Measurements from ENCODE around the gene GFOD2.
A peak's percentile ranks its signal among the peaks of the same experiment; 100 is the strongest.

Gene GFOD2

DNA sequence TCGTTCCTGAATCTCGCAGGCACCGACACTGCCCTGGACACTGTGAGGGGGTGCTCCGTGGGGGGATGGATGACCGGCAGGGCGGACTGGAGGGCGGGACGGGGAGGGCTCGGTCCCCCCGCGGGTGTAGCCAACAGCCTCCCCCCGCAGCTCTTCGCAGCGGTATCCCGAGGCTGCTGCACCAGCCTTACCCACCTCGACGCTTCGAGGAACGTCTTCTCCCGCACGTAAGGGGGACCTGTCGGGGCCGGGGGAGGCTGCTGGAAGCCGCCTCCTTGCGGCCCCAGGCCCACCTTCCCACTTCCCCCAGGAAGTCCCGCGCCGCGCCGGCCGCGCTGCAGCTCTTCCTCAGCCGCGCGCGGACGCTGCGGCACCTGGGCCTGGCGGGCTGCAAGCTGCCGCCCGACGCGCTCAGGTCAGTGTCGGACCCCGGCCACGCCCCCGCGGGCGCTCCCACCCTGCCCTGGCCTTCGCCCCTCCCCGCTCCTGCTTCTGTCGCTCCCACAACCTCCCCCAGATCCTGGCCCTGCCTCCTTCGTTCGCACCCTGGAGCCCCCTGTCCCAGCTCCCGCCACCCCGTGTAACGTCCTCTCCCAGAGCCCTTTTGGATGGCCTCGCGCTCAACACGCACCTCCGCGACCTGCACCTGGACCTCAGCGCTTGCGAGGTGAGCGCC is 70.9 kb downstream of the GFOD2 start:
- Histone ChIP-seq H3K9ac (ENCODE audit: low read depth, low read length) (peak overlapping the region; percentile 22; the same call in 1 of the 2 replicates), H3K4me1 (ENCODE audit: insufficient read depth, low read length) (peaks cover 4% of the 10 kb centered on the region), H3K9me3 (ENCODE audit: control insufficient read depth, insufficient read depth, low read length) (no peaks in the 10 kb centered on the region; the same call in 1 of the 2 replicates), H3K36me3 (ENCODE audit: insufficient read depth, low read length) (no peaks in the 10 kb centered on the region)

DNA sequence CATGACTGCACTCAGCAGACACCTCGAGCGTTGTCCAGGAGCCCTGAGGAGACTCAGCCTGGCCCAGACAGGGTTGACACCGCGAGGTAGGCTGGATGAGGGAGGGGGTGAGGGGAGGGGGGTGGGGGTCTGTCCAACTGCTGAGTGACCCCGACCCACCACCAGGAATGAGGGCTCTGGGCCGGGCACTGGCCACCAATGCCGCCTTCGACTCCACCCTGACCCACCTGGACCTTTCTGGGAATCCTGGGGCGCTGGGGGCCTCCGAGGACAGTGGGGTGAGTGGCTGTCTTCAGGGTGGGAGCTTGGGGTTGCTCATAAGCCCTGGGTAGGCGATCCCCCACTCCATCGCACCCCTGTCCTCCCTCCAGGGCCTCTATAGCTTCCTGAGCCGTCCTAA is 71.4 kb downstream of the GFOD2 start:
- Histone ChIP-seq H3K36me3 (ENCODE audit: insufficient read depth, low read length) (no peaks in the 10 kb centered on the region), H3K9me3 (ENCODE audit: control insufficient read depth, insufficient read depth, low read length) (no peaks in the 10 kb centered on the region; the same call in 1 of the 2 replicates), H3K4me1 (ENCODE audit: insufficient read depth, low read length) (peaks cover 4% of the 10 kb centered on the region), H3K9ac (ENCODE audit: low read depth, low read length) (no peak overlapping the region)

DNA sequence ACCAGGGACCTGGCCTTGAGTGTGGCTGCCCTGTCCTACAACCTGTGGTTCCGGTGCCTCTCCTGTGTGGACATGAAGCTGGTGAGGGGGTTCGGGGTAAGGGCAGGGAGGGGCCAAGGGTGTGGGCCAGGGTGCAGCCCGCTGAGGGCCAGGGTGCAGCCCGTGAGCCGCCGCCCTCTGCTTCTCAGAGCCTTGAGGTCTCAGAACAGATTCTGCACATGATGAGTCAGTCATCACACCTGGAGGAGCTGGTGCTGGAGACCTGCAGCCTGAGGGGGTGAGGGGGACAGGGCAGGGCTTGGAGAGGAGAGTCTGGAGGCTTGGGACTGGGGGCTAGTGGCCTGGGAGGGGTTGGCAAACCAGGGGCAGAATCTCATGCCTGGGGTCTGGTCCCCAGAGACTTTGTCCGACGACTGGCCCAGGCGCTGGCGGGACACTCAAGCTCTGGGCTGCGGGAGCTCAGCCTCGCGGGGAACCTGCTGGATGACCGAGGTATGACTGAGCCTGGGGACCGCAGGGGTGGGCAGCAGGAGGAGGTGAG is 71.9 kb downstream of the GFOD2 start:
- Histone ChIP-seq H3K4me1 (ENCODE audit: insufficient read depth, low read length) (peaks cover 4% of the 10 kb centered on the region), H3K36me3 (ENCODE audit: insufficient read depth, low read length) (no peaks in the 10 kb centered on the region), H3K9ac (ENCODE audit: low read depth, low read length) (no peak overlapping the region), H3K9me3 (ENCODE audit: control insufficient read depth, insufficient read depth, low read length) (no peaks in the 10 kb centered on the region; the same call in 1 of the 2 replicates)

DNA sequence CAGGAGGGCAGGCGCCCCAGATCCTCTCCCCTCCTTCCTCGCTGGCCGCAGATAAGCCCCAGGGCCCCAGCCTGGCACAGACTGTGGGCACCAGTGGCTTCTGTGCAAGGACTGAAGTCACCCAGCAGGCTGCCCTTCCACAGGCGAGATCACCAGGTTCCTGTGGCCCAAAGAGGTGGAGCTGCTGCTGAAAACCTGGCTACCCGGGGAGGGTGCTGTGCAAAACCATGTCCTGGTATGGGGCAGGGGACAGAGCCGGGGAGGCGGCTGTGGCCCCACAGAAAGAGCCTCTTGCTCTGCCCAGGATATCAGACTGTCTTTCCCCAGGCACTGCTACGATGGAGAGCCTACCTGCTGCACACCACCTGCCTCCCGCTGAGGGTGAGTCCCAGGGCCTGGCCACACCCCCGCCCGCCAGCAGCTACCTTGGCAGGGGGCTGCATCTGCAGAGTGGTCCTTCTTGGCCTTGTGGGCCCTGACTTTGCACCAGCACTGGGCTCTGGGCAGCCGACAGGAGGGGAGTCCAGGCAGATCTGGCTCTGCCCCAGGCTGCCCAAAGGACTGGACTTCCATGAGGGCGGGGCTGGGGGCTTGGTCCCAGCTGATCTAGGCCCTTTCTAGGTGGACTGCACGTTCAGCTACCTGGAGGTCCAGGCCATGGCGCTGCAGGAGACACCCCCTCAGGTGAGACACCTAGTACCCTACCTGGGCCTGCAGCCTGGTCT is 73.6 kb downstream of the GFOD2 start:
- Histone ChIP-seq H3K4me1 (ENCODE audit: insufficient read depth, low read length) (peaks cover 4% of the 10 kb centered on the region), H3K9me3 (ENCODE audit: control insufficient read depth, insufficient read depth, low read length) (no peaks in the 10 kb centered on the region; the same call in 1 of the 2 replicates), H3K36me3 (ENCODE audit: insufficient read depth, low read length) (no peaks in the 10 kb centered on the region), H3K9ac (ENCODE audit: low read depth, low read length) (peak overlapping the region; percentile 44)

DNA sequence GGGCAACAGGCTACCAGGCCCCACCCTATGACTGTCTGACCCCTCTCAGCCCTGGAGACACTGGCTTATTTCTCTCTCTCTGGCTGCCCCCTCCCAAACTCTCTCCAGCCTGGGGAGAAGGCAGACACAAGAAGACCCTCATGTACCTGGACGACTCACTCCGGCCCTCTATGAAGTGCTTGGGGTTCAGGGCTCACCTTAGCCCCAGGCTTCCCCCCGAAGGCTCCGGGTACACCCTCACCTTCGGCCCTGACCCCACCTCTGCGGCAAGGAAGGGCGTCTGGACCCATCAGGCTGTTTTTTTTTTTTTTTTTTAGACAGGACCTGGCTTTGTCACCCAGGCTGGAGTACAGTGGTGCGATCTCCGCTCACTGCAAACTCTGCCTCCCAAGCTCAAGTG is 75.1 kb downstream of the GFOD2 start:
- no peaks in the 10 kb centered on the region; the same call in 1 of the 2 replicates for H3K9me3 ChIP-seq (ENCODE audit: control insufficient read depth, insufficient read depth, low read length)
- H3K9ac ChIP-seq (ENCODE audit: low read depth, low read length): no peak overlapping the region; the same call in 1 of the 2 replicates
- no peaks in the 10 kb centered on the region for H3K36me3 ChIP-seq (ENCODE audit: insufficient read depth, low read length)
- H3K4me1 ChIP-seq (ENCODE audit: insufficient read depth, low read length): peaks cover 1% of the 10 kb centered on the region

DNA sequence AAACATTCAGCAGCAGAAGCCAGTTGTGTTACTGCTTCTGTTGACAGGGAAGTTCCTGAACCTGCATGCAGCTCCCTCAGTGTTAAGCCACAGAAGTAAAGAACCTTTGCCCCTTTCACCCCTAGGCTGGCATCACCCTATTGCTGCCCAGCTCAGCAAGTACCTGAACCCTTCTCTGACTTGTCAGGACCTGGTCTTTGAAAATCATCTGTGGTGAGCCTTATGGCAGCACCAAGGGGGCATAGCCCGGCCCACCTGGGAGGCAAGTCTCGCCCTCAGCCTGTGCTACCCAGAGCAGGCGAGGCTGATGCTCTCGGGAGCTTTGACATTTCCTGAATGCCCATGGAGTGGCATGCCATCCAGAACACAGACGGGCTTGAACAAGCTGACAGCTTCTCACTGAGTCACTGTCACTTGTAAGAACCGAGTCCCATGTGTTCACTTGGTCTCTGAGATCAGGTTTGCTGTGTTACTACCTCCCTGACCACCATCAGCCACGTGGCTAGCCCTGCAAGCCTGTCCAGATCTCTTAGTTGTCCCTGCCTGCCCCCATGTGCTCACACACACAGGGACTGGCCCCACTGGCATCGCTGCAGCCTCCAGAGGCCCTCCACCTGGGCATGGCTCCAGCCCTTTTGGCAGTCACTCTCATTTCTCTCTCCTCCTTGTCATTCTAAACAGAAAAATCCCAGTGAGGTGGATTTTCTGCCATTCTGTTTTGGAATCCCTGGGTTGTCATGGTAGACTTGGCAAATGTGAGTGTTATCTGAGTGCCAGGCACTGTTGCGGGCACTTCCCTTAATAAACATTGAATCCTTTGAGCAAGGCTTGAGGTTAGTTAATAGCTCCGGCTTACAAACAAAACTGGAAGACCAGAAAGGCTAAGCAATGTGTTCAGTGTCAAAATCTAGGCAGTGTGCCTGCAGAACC is 77.1 kb downstream of the GFOD2 start:
- peaks cover 9% of the 10 kb centered on the region; the same call in 1 of the 2 replicates for H3K36me3 ChIP-seq (ENCODE audit: insufficient read depth, low read length)
- H3K9me3 ChIP-seq (ENCODE audit: control insufficient read depth, insufficient read depth, low read length): no peaks in the 10 kb centered on the region; the same call in 1 of the 2 replicates
- no peaks in the 10 kb centered on the region for H3K4me1 ChIP-seq (ENCODE audit: insufficient read depth, low read length)
- H3K9ac ChIP-seq (ENCODE audit: low read depth, low read length): no peak overlapping the region

DNA sequence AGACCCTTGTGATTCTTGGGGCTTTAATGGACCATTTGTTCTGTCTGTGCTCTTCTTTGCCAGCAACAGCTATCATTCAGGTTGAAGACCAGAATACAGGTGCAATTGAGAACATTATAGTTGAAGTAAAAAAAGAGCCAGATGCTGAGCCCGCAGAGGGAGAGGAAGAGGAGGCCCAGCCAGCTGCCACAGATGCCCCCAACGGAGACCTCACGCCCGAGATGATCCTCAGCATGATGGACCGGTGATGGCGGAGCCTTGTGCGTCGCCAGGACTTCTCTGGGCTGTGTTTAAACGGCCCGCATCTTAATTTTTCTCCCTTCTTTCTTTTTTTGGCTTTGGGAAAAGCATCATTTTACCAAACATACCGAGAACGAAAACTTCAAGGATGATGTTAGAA is 81.5 kb downstream of the GFOD2 start:
- H3K9ac ChIP-seq (ENCODE audit: low read depth, low read length): no peak overlapping the region
- no peaks in the 10 kb centered on the region for H3K4me1 ChIP-seq (ENCODE audit: insufficient read depth, low read length)
- peaks cover 9% of the 10 kb centered on the region; the same call in 1 of the 2 replicates for H3K36me3 ChIP-seq (ENCODE audit: insufficient read depth, low read length)
- no peaks in the 10 kb centered on the region for H3K9me3 ChIP-seq (ENCODE audit: control insufficient read depth, insufficient read depth, low read length)

DNA sequence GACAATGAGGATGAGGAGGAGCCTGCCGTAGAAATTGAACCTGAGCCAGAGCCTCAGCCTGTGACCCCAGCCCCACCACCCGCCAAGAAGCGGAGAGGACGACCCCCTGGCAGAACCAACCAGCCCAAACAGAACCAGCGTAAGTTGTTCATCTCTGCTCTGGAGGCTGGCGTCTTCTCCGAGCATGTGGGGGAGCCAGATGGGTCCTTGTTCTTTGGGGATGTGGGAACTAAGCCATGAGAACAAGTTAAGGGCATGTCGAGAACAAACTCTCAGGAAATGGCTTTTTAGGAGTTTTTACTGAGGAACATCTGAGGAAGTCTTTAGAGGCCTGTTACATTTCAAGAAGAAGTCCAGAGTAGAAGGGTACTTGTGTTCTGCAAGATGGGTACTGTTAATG is 82.4 kb downstream of the GFOD2 start:
- H3K9me3 ChIP-seq (ENCODE audit: control insufficient read depth, insufficient read depth, low read length): no peaks in the 10 kb centered on the region
- H3K36me3 ChIP-seq (ENCODE audit: insufficient read depth, low read length): peaks cover 13% of the 10 kb centered on the region; the same call in 1 of the 2 replicates

DNA sequence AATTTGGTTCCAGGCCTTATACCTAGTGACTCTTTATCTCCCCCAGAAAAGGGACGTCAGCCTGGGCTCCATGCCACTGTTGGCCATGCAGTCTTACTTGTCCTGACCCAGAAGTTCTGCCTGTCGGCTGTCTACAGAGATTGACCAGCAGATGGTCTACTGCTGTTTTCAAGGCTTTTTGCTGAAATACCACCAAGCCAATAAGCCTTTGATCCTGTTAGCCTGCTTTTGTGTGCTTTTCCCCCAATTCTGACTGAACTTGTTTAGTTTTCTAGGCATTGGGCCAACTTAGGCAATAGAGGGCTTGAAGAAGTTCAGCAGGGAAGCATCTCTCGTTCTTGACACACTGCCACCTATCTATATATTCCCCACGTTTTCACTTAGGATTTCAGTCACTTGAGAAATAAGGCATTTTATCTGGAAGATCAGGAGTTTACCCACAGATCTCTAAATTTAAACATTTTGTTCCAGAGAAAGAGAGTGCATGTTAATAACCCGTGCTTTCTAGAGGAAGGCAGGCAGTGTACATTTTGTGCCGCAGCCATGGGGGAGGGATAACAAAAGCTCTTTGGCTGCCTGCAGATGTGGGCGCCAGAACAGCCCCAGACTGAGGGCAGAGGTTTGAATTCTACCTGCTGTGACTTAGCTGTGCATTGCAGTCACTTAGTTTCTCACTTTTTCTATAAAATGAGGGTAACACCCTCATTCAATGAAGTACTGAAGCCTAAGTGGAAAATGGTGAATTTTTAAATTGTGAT is 86.5 kb downstream of the GFOD2 start:
- Histone ChIP-seq H3K36me3 (ENCODE audit: insufficient read depth, low read length) (peaks cover 17% of the 10 kb centered on the region), H3K4me1 (ENCODE audit: insufficient read depth, low read length) (no peaks in the 10 kb centered on the region), H3K9me3 (ENCODE audit: control insufficient read depth, insufficient read depth, low read length) (no peaks in the 10 kb centered on the region), H3K9ac (ENCODE audit: low read depth, low read length) (no peak overlapping the region)

More for the DNA sequence above, 82.4 kb downstream of the GFOD2 start:
- Histone ChIP-seq H3K9ac (ENCODE audit: low read depth, low read length) (no peak overlapping the region), H3K4me1 (ENCODE audit: insufficient read depth, low read length) (no peaks in the 10 kb centered on the region)

DNA sequence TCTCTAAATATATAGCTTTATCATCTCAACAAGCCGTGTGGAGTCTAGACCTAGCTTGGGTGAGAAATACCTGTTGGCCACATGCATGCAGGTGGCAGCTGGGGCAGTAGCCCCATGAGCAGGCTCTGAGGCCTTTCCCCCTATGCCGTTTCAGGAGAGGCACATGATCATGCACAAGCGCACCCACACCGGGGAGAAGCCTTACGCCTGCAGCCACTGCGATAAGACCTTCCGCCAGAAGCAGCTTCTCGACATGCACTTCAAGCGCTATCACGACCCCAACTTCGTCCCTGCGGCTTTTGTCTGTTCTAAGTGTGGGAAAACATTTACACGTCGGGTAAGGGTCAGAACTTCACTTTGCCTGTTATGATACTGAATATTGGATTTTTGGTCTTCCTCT is 90.9 kb downstream of the GFOD2 start:
- no peak overlapping the region for H3K9ac ChIP-seq (ENCODE audit: low read depth, low read length)
- no peaks in the 10 kb centered on the region for H3K4me1 ChIP-seq (ENCODE audit: insufficient read depth, low read length)
- peaks cover 26% of the 10 kb centered on the region for H3K36me3 ChIP-seq (ENCODE audit: insufficient read depth, low read length)
- no peaks in the 10 kb centered on the region for H3K9me3 ChIP-seq (ENCODE audit: control insufficient read depth, insufficient read depth, low read length)

Measured in ES-I3 (cell line).